Eye (tissue), 1 donor: Measurements from ENCODE around the gene OR4F6.

Source experiments
- DNase-seq: peaks from one replicate; pipeline ENCODE4 v3.0.0-alpha.2; 2015

Gene OR4F6

GRCh38 chr15:101805605-101806345, 2.5 kb downstream of the OR4F6 start:
- no peak for DNase-seq

- no peak for DNase-seq
These were observed 4.1 kb downstream of the OR4F6 start for GRCh38 chr15:101807345-101807945.

GRCh38 chr15:101808201-101808600, 4.9 kb downstream of the OR4F6 start:
- DNase-seq = no peak

- DNase-seq = no peak
These were observed 7.1 kb downstream of the OR4F6 start for GRCh38 chr15:101810456-101810855.

GRCh38 chr15:101810876-101811275, 7.6 kb downstream of the OR4F6 start:
- DNase-seq = no peak

- no peak for DNase-seq
These were observed 8.6 kb downstream of the OR4F6 start, which contains the start of gene OR4F15 for GRCh38 chr15:101811902-101812301. Gene OR4F15, plus strand, starts transcription at chr15:101812202. Its CDS starts 5,985 bp downstream, at chr15:101818187.

GRCh38 chr15:101813803-101814534, 10.7 kb downstream of the OR4F6 start:
- DNase-seq = no peak

GRCh38 chr15:101820781-101821180, 17.5 kb downstream of the OR4F6 start:
- no peak for DNase-seq

- no peak for DNase-seq
These were observed 23.9 kb downstream of the OR4F6 start for GRCh38 chr15:101827257-101827656.

- no peak for DNase-seq
These were observed 25.5 kb downstream of the OR4F6 start for GRCh38 chr15:101828774-101829173.

- DNase-seq = no peak
These were observed 38.3 kb downstream of the OR4F6 start for GRCh38 chr15:101841656-101842055.

- no peak for DNase-seq
These were observed 41.6 kb downstream of the OR4F6 start for GRCh38 chr15:101844916-101845315.

- DNase-seq = no peak
These were observed 49.0 kb downstream of the OR4F6 start for GRCh38 chr15:101852356-101852755.
